ENCODE results near the gene ARFGAP3.

The ARFGAP3 gene

GRCh38 chr22:42820045-42820763 lies 36.9 kb downstream of the ARFGAP3 start:
- DNase-seq = no peak
- no peak for ATAC-seq

GRCh38 chr22:42819412-42820044 lies 37.5 kb downstream of the ARFGAP3 start:
- DNase-seq = no peak
- ATAC-seq = no peak

GRCh38 chr22:42817556-42817955 lies 39.5 kb downstream of the ARFGAP3 start:
- no peak for DNase-seq

GRCh38 chr22:42816336-42816735 lies 40.7 kb downstream of the ARFGAP3 start:
- ATAC-seq = no peak
- DNase-seq = no peak

More at GRCh38 chr22:42817556-42817955, 39.5 kb downstream of the ARFGAP3 start:
- no peak for ATAC-seq

GRCh38 chr22:42814616-42815015 lies 42.5 kb downstream of the ARFGAP3 start:
- DNase-seq (no peak), ATAC-seq (no peak)

GRCh38 chr22:42814215-42814614 lies 42.9 kb downstream of the ARFGAP3 start:
- DNase-seq = no peak
- ATAC-seq = no peak

GRCh38 chr22:42813501-42813900 lies 43.6 kb downstream of the ARFGAP3 start:
- DNase-seq (no peak), ATAC-seq (no peak)

GRCh38 chr22:42811459-42811858 lies 45.6 kb downstream of the ARFGAP3 start:
- DNase-seq = no peak
- ATAC-seq = no peak

- ATAC-seq (no peak), DNase-seq (no peak)
Observed at GRCh38 chr22:42808521-42808920, 48.6 kb downstream of the ARFGAP3 start.

- DNase-seq (no peak), ATAC-seq (no peak)
Observed at GRCh38 chr22:42807185-42807584, 49.9 kb downstream of the ARFGAP3 start.

GRCh38 chr22:42805998-42806830 lies 50.9 kb downstream of the ARFGAP3 start:
- no peak for ATAC-seq

GRCh38 chr22:42805016-42805997 lies 51.8 kb downstream of the ARFGAP3 start:
- ATAC-seq (no peak), DNase-seq (no peak)

More at GRCh38 chr22:42805998-42806830, 50.9 kb downstream of the ARFGAP3 start:
- no peak for DNase-seq

- DNase-seq = no peak
- ATAC-seq = no peak
Observed at GRCh38 chr22:42803389-42803788, 53.7 kb downstream of the ARFGAP3 start.

- DNase-seq (no peak), ATAC-seq (no peak)
Observed at GRCh38 chr22:42801252-42802080, 55.6 kb downstream of the ARFGAP3 start.

GRCh38 chr22:42800451-42801251 lies 56.4 kb downstream of the ARFGAP3 start:
- ATAC-seq (no peak), DNase-seq (no peak)

GRCh38 chr22:42799461-42800405 lies 57.3 kb downstream of the ARFGAP3 start:
- ATAC-seq (no peak), DNase-seq (no peak)

- ATAC-seq (no peak), DNase-seq (no peak)
Observed at GRCh38 chr22:42799061-42799460, 58.0 kb downstream of the ARFGAP3 start.

- ATAC-seq = no peak
- no peak for DNase-seq
Observed at GRCh38 chr22:42797011-42797410, 60.1 kb downstream of the ARFGAP3 start.

- DNase-seq (no peak), ATAC-seq (no peak)
Observed at GRCh38 chr22:42796081-42796480, 61.0 kb downstream of the ARFGAP3 start.
